Nephron progenitor cell (in vitro differentiated cells): Measurements from ENCODE around the gene RELT.

Experiments
- DNase-seq: peaks from one replicate; pipeline ENCODE4 v3.0.0; 2021
- H3K27ac Mint-ChIP-seq: 2 replicates; pipeline ENCODE4 v1.8.0; 2021; ENCODE audit warnings: mild to moderate bottlenecking, moderate library complexity, mixed read lengths
- H3K27me3 Mint-ChIP-seq: 2 replicates; pipeline ENCODE4 v1.8.0; 2021; ENCODE audit warnings: mild to moderate bottlenecking, low read depth, mixed read lengths; ENCODE audit not compliant: poor library complexity
- H3K36me3 Mint-ChIP-seq: 2 replicates; pipeline ENCODE4 v1.8.0; 2021; ENCODE audit warnings: low read depth, mixed read lengths
- H3K4me1 Mint-ChIP-seq: 2 replicates; pipeline ENCODE4 v1.8.0; 2021; ENCODE audit warnings: mixed read lengths
- H3K4me3 Mint-ChIP-seq: 2 replicates; pipeline ENCODE4 v1.8.0; 2021; ENCODE audit warnings: mild to moderate bottlenecking, moderate library complexity, mixed read lengths
- H3K9me3 Mint-ChIP-seq: 2 replicates; pipeline ENCODE4 v1.8.0; 2021; ENCODE audit warnings: mild to moderate bottlenecking, moderate library complexity, mixed read lengths
- TF ChIP-seq, protein P1 (sequence below): fragments of 200-600 bp; sonication (generic); IDR thresholded peaks from 2 replicates; pipeline ENCODE4 v1.5.0; 2021; ENCODE audit warnings: antibody characterized with exemption

Gene RELT, protein sequence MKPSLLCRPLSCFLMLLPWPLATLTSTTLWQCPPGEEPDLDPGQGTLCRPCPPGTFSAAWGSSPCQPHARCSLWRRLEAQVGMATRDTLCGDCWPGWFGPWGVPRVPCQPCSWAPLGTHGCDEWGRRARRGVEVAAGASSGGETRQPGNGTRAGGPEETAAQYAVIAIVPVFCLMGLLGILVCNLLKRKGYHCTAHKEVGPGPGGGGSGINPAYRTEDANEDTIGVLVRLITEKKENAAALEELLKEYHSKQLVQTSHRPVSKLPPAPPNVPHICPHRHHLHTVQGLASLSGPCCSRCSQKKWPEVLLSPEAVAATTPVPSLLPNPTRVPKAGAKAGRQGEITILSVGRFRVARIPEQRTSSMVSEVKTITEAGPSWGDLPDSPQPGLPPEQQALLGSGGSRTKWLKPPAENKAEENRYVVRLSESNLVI

DNA sequence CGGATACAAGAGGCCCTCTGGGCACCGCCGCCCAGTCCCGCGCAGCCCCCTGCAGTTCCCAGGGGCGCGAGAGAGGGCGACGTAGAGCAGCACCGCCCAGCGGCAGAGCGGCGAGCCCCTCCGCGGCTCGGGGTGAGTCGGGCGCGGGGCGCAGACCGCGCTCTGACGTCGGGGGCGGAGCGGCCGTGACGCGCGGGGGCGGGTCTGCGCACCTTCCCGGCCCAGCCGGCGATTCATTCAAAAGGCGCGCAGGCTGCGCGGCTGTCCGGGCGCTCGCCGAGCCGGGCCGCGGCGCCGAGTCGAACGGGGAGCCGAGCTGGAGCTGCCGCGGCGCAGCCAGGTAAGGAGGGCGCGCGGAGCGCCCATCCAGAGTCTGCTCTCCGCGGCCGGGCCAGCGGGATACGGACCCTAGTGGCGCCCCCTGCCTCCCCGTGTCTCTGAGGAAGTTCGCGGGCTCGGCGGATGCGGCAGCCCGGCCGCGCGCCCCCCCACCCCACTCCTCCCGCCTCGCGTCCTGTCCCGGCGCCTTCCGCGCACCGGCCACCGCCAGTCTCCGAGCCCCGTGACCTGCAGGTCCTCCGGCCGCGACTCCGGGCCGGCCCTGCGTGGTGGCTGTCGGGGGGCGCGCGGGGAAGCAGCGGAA is at the start of gene RELT:
TSS of gene RELT (plus strand) at position 240 of the 643 bp plus-strand sequence. CDS start 12,738 bp downstream, outside the sequence.
- H3K36me3 Mint-ChIP-seq = no peaks in the 10 kb centered on the region
- peaks cover 64% of the 10 kb centered on the region for H3K4me1 Mint-ChIP-seq
- H3K27ac Mint-ChIP-seq = peak within 1 kb of the TSS; percentile 90
- no peaks in the 10 kb centered on the region for H3K9me3 Mint-ChIP-seq
- H3K4me3 Mint-ChIP-seq = peak within 1 kb of the TSS; percentile 94
- peak; percentile 97 for DNase-seq
- TF ChIP-seq, protein P1, sequence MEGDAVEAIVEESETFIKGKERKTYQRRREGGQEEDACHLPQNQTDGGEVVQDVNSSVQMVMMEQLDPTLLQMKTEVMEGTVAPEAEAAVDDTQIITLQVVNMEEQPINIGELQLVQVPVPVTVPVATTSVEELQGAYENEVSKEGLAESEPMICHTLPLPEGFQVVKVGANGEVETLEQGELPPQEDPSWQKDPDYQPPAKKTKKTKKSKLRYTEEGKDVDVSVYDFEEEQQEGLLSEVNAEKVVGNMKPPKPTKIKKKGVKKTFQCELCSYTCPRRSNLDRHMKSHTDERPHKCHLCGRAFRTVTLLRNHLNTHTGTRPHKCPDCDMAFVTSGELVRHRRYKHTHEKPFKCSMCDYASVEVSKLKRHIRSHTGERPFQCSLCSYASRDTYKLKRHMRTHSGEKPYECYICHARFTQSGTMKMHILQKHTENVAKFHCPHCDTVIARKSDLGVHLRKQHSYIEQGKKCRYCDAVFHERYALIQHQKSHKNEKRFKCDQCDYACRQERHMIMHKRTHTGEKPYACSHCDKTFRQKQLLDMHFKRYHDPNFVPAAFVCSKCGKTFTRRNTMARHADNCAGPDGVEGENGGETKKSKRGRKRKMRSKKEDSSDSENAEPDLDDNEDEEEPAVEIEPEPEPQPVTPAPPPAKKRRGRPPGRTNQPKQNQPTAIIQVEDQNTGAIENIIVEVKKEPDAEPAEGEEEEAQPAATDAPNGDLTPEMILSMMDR = peak; percentile 92
- H3K27me3 Mint-ChIP-seq = peaks cover 14% of the 10 kb centered on the region

DNA sequence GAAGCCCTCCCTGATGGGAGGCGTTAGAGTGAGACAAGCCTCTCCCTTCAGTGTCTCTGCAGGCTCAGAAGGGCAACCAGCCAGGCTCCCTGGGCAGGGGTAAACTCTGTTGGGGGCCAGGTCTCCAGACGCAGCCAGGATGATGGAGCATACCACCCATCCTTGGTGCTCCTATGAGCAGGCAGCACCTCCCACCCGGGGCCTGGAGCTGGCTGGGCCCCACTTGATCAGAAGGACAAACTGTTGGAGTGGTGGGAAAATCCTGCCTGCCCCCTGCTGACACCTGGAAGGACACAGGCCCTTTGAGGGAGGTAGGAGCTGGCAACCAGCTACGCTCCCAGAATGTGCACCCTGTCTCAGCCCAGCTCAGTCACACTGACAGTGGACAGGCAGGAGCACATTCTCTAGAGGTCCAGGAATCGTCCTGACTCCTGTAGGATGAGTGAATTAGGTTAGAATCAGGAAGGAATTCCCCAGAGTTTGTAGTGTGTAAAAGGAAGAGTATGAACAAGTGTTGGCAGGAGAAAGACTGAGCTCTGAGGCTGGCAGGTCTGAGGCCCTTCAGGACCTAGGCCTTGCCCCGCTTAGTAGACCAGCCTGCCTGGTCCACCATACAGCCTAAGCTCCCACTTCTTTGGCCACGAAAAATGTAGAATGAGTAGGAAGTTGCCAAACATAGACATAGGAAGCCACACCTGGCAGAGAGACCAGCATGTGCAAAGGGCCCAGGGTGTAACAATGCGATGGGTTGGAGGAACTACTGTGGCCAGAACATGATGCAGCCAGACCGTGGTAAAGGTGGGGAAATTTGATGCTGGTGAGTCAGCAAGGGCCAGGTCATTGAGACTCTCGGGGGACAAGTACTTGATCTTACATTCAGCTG is 49.0 kb upstream of the RELT start:
- no peaks in the 10 kb centered on the region for H3K9me3 Mint-ChIP-seq
- peaks cover 2% of the 10 kb centered on the region for H3K27me3 Mint-ChIP-seq
- no peak for DNase-seq
- H3K4me3 Mint-ChIP-seq = peak overlapping the region; percentile 5
- H3K4me1 Mint-ChIP-seq = peaks cover 98% of the 10 kb centered on the region
- TF ChIP-seq, protein P1 = no peak
- H3K27ac Mint-ChIP-seq = peak overlapping the region; percentile 68
- peaks cover 8% of the 10 kb centered on the region for H3K36me3 Mint-ChIP-seq

DNA sequence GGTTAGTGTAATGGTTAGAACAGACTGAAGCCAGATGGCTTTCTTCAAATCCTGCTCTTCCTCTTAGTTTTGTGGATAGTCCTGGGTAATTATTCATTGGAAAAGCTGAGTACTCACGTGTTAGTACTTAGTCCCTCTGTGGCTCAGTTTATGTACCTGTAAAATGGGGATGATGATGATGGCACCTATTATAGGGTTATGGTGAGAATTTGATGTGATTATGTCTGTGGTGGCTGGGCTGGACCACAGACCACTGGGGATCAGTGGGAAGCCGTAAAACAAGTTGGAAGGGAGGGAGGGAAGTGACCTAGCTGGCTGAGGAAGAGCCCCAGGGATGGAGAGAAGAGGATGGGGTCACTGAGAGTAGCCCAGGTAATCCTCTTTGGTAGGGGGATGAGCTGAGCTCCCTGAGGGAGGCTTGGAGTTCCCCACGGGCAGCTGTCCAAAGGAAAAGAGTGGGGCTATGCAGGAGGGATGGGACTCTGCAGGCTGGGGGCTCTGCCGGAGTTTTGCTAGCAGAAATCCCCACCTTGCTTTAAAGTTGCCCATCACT is 48.3 kb upstream of the RELT start:
- TF ChIP-seq, protein P1 = no peak
- Mint-ChIP-seq H3K4me3 (no peak overlapping the region), H3K27me3 (peaks cover 3% of the 10 kb centered on the region), H3K4me1 (peaks cover 98% of the 10 kb centered on the region), H3K27ac (peak overlapping the region; percentile 77), H3K9me3 (no peaks in the 10 kb centered on the region), H3K36me3 (peaks cover 8% of the 10 kb centered on the region)
- DNase-seq = no peak

DNA sequence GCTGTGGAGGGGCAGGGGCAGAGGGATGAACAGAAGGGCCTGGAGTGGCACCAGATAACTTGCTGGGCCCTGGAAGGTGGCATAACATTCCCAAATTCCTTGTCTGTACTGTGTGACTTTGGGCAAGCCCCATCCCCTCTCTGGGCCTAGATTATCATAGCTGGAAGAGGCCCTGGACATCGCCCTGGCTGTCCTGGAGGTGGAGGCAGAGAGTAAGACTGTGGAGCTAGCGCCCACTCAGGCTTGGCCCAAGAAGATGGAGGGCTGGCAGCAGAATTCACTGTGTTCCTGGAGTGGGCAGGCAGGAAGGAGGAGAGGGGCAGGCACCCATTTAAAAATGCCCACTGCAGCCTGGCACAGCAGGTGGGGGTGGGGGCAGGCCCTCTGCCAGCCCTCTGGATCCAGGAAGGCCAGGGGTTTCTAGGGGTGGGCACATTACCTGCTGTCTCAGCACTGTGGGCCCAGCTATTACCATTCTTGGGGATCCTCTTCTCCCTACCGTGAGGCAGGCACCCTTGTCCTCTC is 45.6 kb upstream of the RELT start:
- DNase-seq = peak; percentile 39
- Mint-ChIP-seq H3K27ac (peak overlapping the region; percentile 94), H3K4me3 (peak overlapping the region; percentile 64), H3K27me3 (peaks cover 3% of the 10 kb centered on the region), H3K4me1 (peaks cover 98% of the 10 kb centered on the region), H3K36me3 (peaks cover 8% of the 10 kb centered on the region), H3K9me3 (no peaks in the 10 kb centered on the region)
- TF ChIP-seq, protein P1 = no peak

DNA sequence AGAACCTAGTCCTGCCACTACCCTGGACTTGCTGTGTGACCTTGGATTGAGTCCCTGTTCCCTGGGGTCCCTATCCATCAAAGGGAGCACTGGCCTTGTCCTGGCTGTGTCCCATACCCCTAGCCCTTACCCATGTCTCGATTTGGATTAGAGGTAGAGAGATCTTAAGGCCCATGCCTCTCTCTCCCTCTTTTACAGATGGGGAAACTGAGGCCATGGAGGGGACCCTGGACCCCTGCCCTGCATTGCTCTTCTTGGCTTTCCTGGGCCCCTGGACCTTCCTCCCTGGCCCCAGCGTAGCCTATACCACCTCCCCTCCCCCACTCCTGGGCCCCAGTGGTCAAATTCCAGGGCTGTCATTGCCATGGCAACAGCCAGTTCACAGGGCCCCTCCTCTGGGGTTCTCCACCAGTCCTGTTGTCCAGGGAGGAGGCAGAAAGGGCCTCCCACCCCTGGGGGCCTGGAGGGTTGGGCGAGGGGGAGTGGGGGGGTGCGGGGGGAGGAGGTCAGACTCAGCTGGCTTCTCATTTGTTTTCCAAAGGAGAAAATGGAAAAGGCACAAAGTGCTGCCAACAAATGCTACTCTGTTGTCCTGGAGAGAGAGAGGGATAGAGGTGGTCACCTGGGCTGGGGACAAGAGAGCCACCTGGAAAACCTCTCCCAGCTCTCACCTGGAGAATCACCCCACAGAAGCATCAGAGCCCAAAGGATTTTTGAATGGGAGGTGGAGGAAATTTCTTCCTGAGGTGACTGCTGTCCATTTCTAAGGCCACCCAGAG is 44.9 kb upstream of the RELT start:
- peaks cover 8% of the 10 kb centered on the region for H3K36me3 Mint-ChIP-seq
- H3K4me3 Mint-ChIP-seq = peak overlapping the region; percentile 69

More for the DNA sequence above, 44.9 kb upstream of the RELT start:
- peak; percentile 85 for DNase-seq
- TF ChIP-seq, protein P1 = no peak
- Mint-ChIP-seq H3K4me1 (peaks cover 98% of the 10 kb centered on the region), H3K9me3 (no peaks in the 10 kb centered on the region), H3K27ac (peak overlapping the region; percentile 98), H3K27me3 (peaks cover 3% of the 10 kb centered on the region)
